ENCODE data around the gene TSPAN32.
A peak's percentile ranks its signal among the peaks of the same experiment; 100 is the strongest.
"Not testable (repeated sequence)": the region's sequence is repeated elsewhere in the genome, so short reads cannot be mapped to it uniquely, and the experiment has no call there.

Gene TSPAN32

GRCh38 chr11:2271327-2272227 lies 30.2 kb upstream of the TSPAN32 start:
- H3K27ac Mint-ChIP-seq = peak overlapping the region; percentile 92
- H3K9me3 Mint-ChIP-seq = no peaks in the 10 kb centered on the region
- peak overlapping the region; percentile 46 for H3K4me3 Mint-ChIP-seq
- H3K4me1 Mint-ChIP-seq (ENCODE audit: low read depth) = peaks cover 36% of the 10 kb centered on the region
- peaks cover 24% of the 10 kb centered on the region for H3K36me3 Mint-ChIP-seq (ENCODE audit: low read depth)
- H3K27me3 Mint-ChIP-seq = peaks cover 35% of the 10 kb centered on the region
- intact Hi-C loops (cut with micrococcal nuclease) = loop anchor here (2.0 kb wide), 1 partner anchor 31 kb away; the partner anchor contains the start of gene TSPAN32

DNA sequence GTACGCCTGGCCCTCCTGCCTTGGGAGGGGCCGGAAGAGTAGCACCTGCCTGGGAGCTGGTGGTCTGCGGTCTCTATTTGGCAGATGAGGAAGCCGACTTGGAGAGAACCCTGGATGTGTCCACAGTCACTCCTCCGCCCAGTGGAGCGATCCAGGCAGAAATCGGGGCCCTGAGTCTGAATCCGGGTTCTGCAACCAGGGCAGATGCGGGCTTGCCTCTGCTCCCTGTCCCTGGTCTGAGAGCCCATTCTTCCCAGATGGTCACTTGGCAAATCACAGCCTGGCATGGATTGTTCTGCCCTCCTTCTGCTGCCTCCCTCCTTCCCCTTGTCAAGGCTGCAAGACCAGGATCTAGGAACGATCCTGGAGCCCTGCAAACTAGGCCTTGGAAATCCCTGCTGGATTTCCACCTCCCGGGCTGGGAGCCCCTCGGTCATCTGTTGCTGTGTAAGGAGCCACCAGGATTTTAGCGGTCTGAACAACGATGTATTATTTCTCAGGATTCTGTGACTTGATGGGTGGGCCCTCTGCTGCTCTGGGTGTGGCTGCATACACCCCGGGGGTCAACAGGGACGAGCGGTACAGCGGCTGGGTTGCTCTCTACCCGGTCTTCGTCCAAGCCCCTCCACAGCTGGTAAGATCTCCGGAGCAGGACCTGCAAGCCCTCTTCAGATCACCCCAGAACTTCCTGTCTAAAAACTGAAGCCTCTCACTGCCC lies 29.4 kb upstream of the TSPAN32 start:
- intact Hi-C loops (cut with micrococcal nuclease) = no loop called here
- Mint-ChIP-seq H3K9me3 (no peaks in the 10 kb centered on the region), H3K4me3 (no peak overlapping the region), H3K4me1 (ENCODE audit: low read depth) (peaks cover 29% of the 10 kb centered on the region), H3K27ac (no peak overlapping the region), H3K27me3 (peaks cover 38% of the 10 kb centered on the region), H3K36me3 (ENCODE audit: low read depth) (peaks cover 20% of the 10 kb centered on the region)

GRCh38 chr11:2272946-2273280 lies 28.9 kb upstream of the TSPAN32 start:
- Mint-ChIP-seq H3K27me3 (peaks cover 41% of the 10 kb centered on the region), H3K36me3 (ENCODE audit: low read depth) (peaks cover 15% of the 10 kb centered on the region), H3K27ac (no peak overlapping the region), H3K9me3 (no peaks in the 10 kb centered on the region), H3K4me1 (ENCODE audit: low read depth) (peaks cover 29% of the 10 kb centered on the region), H3K4me3 (no peak overlapping the region)
- intact Hi-C loops (cut with micrococcal nuclease) = no loop called here

GRCh38 chr11:2273311-2273710 lies 28.5 kb upstream of the TSPAN32 start:
- intact Hi-C loops (cut with micrococcal nuclease) = no loop called here
- Mint-ChIP-seq H3K27me3 (peaks cover 42% of the 10 kb centered on the region), H3K36me3 (ENCODE audit: low read depth) (peaks cover 11% of the 10 kb centered on the region), H3K9me3 (no peaks in the 10 kb centered on the region), H3K4me1 (ENCODE audit: low read depth) (peaks cover 27% of the 10 kb centered on the region), H3K27ac (no peak overlapping the region), H3K4me3 (no peak overlapping the region)

DNA sequence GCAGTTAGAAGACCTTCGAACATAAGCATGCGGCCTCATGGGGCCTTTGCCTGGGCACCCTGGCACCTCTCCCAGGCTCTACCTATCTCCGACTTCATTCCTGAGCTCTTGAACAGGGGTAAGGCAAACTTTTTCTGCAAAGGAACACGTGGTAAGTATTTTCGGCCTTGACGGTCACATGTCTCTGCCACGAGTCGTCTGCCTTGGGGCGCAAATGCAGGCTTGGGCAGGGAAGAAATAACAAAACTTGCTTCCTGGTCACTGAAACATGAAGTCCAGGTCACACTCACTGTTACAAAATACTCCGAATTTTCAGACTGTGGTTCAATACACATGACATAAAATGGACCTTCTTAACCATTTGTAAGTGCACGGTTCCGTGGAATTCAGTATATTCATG lies 28.0 kb upstream of the TSPAN32 start:
- intact Hi-C loops (cut with micrococcal nuclease) = no loop called here
- H3K9me3 Mint-ChIP-seq = no peaks in the 10 kb centered on the region
- H3K27ac Mint-ChIP-seq = no peak overlapping the region
- no peak overlapping the region for H3K4me3 Mint-ChIP-seq
- H3K36me3 Mint-ChIP-seq (ENCODE audit: low read depth) = peaks cover 6% of the 10 kb centered on the region
- H3K27me3 Mint-ChIP-seq = peaks cover 42% of the 10 kb centered on the region
- peaks cover 22% of the 10 kb centered on the region for H3K4me1 Mint-ChIP-seq (ENCODE audit: low read depth)

DNA sequence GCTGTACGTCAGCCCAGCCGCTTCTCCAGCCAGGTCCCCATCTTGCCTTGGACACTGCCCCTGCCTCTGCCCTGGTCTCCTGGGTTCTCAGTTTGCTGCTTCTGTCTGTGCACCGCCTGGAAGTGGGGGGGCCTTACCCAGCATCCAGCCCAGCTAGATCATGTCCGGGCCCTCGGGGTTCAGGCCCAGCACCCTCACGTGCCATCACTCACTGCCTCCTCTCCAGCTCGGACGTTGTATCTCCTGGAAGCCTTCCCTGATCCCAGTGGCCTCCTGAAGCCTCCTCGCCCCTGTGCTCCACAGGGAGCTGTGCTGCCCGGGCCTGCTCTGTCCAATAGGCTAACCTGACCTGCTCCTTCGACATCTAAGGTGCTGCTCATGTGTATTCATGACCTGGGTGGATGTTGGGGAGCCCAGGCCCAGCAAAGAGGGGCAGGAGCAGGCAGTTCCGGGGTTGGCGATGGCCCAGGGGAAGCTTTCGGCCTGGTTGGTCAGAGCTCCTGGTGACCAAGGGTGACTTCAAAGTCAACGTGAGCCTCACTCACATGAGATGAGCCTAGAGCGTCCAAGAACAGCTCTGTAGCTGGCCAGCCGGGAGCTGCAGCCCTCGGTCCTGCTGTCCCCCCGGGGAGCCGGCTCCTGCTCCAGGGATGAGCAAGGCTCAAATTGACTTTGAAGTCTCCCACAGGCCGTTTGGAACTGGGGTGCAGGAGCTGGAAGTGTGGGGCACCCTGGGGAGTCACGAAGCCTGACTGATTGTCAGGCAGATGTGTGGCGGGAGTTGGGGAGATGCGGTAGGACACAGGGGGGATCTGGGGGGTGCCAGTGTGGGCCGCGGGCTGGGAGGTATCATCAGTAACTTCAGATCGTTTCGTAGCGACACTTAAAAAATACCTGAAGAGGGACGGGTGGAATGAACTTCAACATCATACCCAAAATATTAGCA lies 26.2 kb upstream of the TSPAN32 start:
- Mint-ChIP-seq H3K9me3 (peaks cover 10% of the 10 kb centered on the region), H3K27me3 (peaks cover 44% of the 10 kb centered on the region), H3K4me3 (no peak overlapping the region), H3K27ac (no peak overlapping the region), H3K4me1 (ENCODE audit: low read depth) (peaks cover 18% of the 10 kb centered on the region), H3K36me3 (ENCODE audit: low read depth) (peaks cover 2% of the 10 kb centered on the region)
- intact Hi-C loops (cut with micrococcal nuclease) = no loop called here

DNA sequence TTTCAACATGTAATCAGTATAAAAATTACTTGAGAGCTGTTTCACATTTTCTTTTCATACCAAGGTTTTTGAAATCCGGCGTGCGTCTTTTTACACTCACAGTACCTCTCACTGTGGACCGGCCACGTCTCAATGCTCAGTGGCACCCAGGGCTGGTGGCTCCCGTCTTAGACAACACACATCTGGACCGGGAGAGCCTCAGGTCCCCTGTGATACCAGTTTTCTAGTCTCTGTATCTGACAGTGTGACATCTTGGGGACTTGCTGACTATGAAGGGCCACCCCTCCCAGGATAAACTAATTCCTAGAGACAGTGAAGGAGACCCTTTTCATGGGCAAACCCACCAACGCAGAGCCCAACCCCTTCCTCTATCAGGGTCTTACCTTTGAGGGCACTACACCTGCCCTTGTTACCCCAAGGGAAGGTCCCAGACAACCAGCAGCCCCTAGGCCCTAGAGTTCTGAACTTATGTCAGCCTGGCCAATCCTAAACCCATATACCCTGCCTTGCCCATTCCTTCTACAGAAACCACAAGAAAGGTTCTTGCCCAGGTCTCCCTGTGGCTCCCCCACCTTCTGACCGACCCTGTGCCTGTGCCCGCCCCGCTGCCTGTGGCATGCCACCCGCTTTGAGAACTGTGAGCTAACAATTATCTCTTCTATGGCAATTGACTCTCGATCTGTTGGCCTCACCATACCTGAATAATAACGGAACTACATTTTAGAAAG lies 25.4 kb upstream of the TSPAN32 start:
- Mint-ChIP-seq H3K27me3 (peaks cover 39% of the 10 kb centered on the region), H3K36me3 (ENCODE audit: low read depth) (no peaks in the 10 kb centered on the region)

GRCh38 chr11:2277008-2277346 lies 24.8 kb upstream of the TSPAN32 start:
- Mint-ChIP-seq H3K4me3 (no peak overlapping the region), H3K27ac (no peak overlapping the region), H3K4me1 (ENCODE audit: low read depth) (peaks cover 8% of the 10 kb centered on the region), H3K27me3 (peaks cover 34% of the 10 kb centered on the region), H3K36me3 (ENCODE audit: low read depth) (no peaks in the 10 kb centered on the region), H3K9me3 (peaks cover 11% of the 10 kb centered on the region)
- intact Hi-C loops (cut with micrococcal nuclease) = no loop called here

More for the DNA sequence above, 25.4 kb upstream of the TSPAN32 start:
- intact Hi-C loops (cut with micrococcal nuclease) = no loop called here
- Mint-ChIP-seq H3K4me1 (ENCODE audit: low read depth) (peaks cover 11% of the 10 kb centered on the region), H3K27ac (no peak overlapping the region), H3K4me3 (no peak overlapping the region), H3K9me3 (peaks cover 10% of the 10 kb centered on the region)

DNA sequence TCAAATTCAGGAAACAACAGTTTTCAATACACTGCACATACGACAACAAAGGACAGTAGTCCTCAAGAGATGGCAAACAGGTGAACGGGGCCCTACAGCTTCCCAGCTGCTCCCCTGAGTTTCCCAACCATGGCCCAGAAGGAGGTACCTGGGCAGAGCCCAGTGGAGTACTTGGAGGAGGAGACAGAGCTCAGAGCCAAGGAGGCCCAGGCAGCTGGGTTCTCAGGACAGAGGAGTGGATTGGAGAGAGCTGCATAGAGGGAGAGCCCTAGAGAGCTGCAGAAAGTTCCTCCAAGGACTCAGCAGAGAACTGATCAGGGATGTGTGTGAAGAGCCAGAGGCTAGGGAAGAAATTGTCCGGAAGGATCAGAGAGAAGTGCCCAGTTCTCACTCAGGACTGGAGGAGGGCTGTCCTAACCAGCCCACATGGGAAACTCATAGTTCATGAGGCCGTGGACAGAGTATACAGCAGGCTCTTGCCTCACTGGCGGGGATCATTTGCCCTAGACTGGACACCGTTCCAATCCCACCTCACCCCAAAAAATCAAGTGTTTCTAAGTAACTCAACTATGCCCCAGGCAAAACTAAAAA lies 23.8 kb upstream of the TSPAN32 start:
- H3K9me3 Mint-ChIP-seq = peaks cover 18% of the 10 kb centered on the region
- H3K27me3 Mint-ChIP-seq = peaks cover 27% of the 10 kb centered on the region
- no peaks in the 10 kb centered on the region for H3K36me3 Mint-ChIP-seq (ENCODE audit: low read depth)
- peaks cover 8% of the 10 kb centered on the region for H3K4me1 Mint-ChIP-seq (ENCODE audit: low read depth)
- no peak overlapping the region for H3K4me3 Mint-ChIP-seq
- H3K27ac Mint-ChIP-seq = peak overlapping the region; percentile 3
- intact Hi-C loops (cut with micrococcal nuclease) = no loop called here

DNA sequence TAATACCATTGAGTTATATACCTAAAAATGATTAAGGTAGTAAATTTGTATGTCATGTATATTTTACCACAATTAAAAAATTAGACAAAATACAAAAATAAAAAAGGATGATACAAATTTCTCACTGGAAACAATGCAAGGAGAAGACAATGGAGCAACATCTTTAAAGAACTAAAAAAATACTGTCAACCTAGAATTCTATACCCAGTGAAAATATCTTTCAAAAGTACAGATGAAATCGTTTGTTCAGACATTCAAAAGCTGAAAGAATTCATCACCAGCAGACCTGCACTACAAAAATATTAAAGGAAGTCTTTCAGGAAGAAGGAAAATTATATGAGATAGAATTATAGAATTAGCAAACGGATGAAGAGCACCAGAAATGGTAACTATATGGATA lies 21.6 kb upstream of the TSPAN32 start:
- no peak overlapping the region for H3K27ac Mint-ChIP-seq
- peaks cover 24% of the 10 kb centered on the region for H3K27me3 Mint-ChIP-seq
- H3K9me3 Mint-ChIP-seq = peaks cover 18% of the 10 kb centered on the region
- H3K36me3 Mint-ChIP-seq (ENCODE audit: low read depth) = no peaks in the 10 kb centered on the region
- peaks cover 8% of the 10 kb centered on the region for H3K4me1 Mint-ChIP-seq (ENCODE audit: low read depth)
- H3K4me3 Mint-ChIP-seq = no peak overlapping the region
- intact Hi-C loops (cut with micrococcal nuclease) = no loop called here

GRCh38 chr11:2286350-2286749 lies 15.5 kb upstream of the TSPAN32 start:
- peaks cover 41% of the 10 kb centered on the region for H3K27me3 Mint-ChIP-seq
- H3K36me3 Mint-ChIP-seq (ENCODE audit: low read depth); H3K27ac Mint-ChIP-seq; intact Hi-C loops (cut with micrococcal nuclease); H3K9me3 Mint-ChIP-seq; H3K4me3 Mint-ChIP-seq: not testable (repeated sequence)
- H3K4me1 Mint-ChIP-seq (ENCODE audit: low read depth) = peaks cover 16% of the 10 kb centered on the region

- intact Hi-C loops (cut with micrococcal nuclease) = no loop called here
- Mint-ChIP-seq H3K9me3 (peaks cover 6% of the 10 kb centered on the region), H3K36me3 (ENCODE audit: low read depth) (no peaks in the 10 kb centered on the region), H3K27ac (no peak overlapping the region), H3K4me3 (no peak overlapping the region), H3K4me1 (ENCODE audit: low read depth) (peaks cover 16% of the 10 kb centered on the region), H3K27me3 (peaks cover 42% of the 10 kb centered on the region)
Observed at GRCh38 chr11:2287091-2287490, 14.7 kb upstream of the TSPAN32 start.

DNA sequence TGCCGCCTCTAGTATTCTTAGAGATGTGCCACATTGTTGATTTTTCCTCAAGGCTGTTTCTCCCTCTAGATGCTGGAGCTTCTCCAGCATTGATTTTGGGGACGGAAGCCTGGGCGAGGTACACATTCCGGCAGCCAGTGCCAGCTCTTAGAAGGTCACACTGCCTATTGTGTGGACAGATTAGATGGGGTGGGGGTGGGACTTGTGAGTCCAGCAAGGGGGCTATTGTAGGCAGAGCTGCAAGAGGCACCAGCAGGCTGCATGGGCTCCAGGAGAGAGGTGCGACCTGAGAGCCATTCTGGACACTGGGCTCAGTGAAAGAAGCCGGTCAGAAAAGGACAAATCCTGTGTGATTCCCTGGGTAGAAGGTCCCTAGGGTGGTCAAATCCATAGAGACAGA lies 12.5 kb upstream of the TSPAN32 start:
- no peak overlapping the region for H3K4me3 Mint-ChIP-seq
- intact Hi-C loops (cut with micrococcal nuclease) = no loop called here
- H3K27me3 Mint-ChIP-seq = peaks cover 52% of the 10 kb centered on the region
- H3K36me3 Mint-ChIP-seq (ENCODE audit: low read depth) = no peaks in the 10 kb centered on the region
- H3K9me3 Mint-ChIP-seq = no peaks in the 10 kb centered on the region
- H3K4me1 Mint-ChIP-seq (ENCODE audit: low read depth) = peaks cover 27% of the 10 kb centered on the region
- H3K27ac Mint-ChIP-seq = no peak overlapping the region

Data from dendritic cell treated with granulocyte-macrophage colony-stimulating factor and Interleukin-4, amounts not matched to agents 40 ng/mL and 50 ng/mL, for 4 days (primary cell).